Keratinocyte (primary cell): ENCODE measurements around the gene HDAC1. TPM values are rescaled to one million over a fixed set of nuclear protein-coding genes. Genes with fewer than 3 reads are reported as not detected.

Experiments used
- DNase-seq: peaks from one replicate; pipeline ENCODE4 v3.0.0-alpha.2; 2011; ENCODE audit warnings: low read depth, missing footprints, low spot score
- FAIRE-seq: peaks from 2 replicates; lab custom pipeline; 2011; peaks lifted over from hg19 to GRCh38; lab: Jason Lieb, UNC
- H2AFZ ChIP-seq: 2 replicates; pipeline ENCODE4 v1.6.0; 2012; ENCODE audit warnings: low read length, control low read depth, inconsistent platforms; ENCODE audit not compliant: control insufficient read depth
- H3K27ac ChIP-seq: 2 replicates; pipeline ENCODE4 v1.5.1; 2011; ENCODE audit warnings: low read length; ENCODE audit not compliant: control insufficient read depth, insufficient read depth
- H3K27me3 ChIP-seq: 3 replicates; pipeline ENCODE4 v1.6.0; 2011; ENCODE audit warnings: low read length; ENCODE audit not compliant: control insufficient read depth, insufficient read depth; ENCODE audit errors: extremely low read depth
- H3K36me3 ChIP-seq, 2 experiments: 2 replicates in 1 of 2; 3 replicates in 1 of 2; pipeline ENCODE4 v1.5.1; 2011; ENCODE audit warnings: low read length in 2 of 2, mild to moderate bottlenecking in 1 of 2; ENCODE audit not compliant: control insufficient read depth in 2 of 2, insufficient read depth in 2 of 2; ENCODE audit errors: extremely low read depth in 1 of 2
- H3K4me1 ChIP-seq: 3 replicates; pipeline ENCODE4 v1.5.1; 2011; ENCODE audit warnings: low read length; ENCODE audit not compliant: control insufficient read depth, insufficient read depth; ENCODE audit errors: extremely low read depth
- H3K4me2 ChIP-seq: 3 replicates; pipeline ENCODE4 v1.6.0; 2011; ENCODE audit warnings: low read depth, low read length; ENCODE audit not compliant: control insufficient read depth, insufficient read depth; ENCODE audit errors: extremely low read depth
- H3K4me3 ChIP-seq, 3 experiments: fragments of 200-600 bp in 1 of 3; sonication (generic) in 1 of 3; 2 replicates in 2 of 3; 3 replicates in 1 of 3; pipeline ENCODE4 v1.5.1; 2011 to 2016; ENCODE audit warnings: low read length in 3 of 3, mild to moderate bottlenecking in 3 of 3, control low read depth in 2 of 3, inconsistent platforms in 1 of 3, low read depth in 1 of 3, mixed read lengths in 1 of 3, mixed run types in 1 of 3, moderate library complexity in 1 of 3; ENCODE audit not compliant: control insufficient read depth in 2 of 3, insufficient read depth in 2 of 3; ENCODE audit errors: extremely low read depth in 1 of 3
- H3K79me2 ChIP-seq: 2 replicates; pipeline ENCODE4 v1.6.0; 2012; ENCODE audit warnings: low read length; ENCODE audit not compliant: control insufficient read depth, insufficient read depth
- H3K9ac ChIP-seq: 3 replicates; pipeline ENCODE4 v1.6.0; 2011; ENCODE audit warnings: low read length; ENCODE audit not compliant: control insufficient read depth, insufficient read depth; ENCODE audit errors: extremely low read depth
- H3K9me1 ChIP-seq: 3 replicates; pipeline ENCODE4 v1.6.0; 2011; ENCODE audit warnings: low read length; ENCODE audit not compliant: control insufficient read depth, insufficient read depth; ENCODE audit errors: extremely low read depth
- H3K9me3 ChIP-seq: 2 replicates; pipeline ENCODE4 v1.5.1; 2012; ENCODE audit warnings: low read depth, low read length; ENCODE audit not compliant: control insufficient read depth
- H4K20me1 ChIP-seq: 3 replicates; pipeline ENCODE4 v1.6.0; 2011; ENCODE audit warnings: low read length; ENCODE audit not compliant: control insufficient read depth, insufficient read depth; ENCODE audit errors: extremely low read depth
- CTCF ChIP-seq, 3 experiments: IDR thresholded peaks in 1 of 3; conservative IDR thresholded peaks in 1 of 3; optimal IDR thresholded peaks in 1 of 3; 2 replicates in 2 of 3; 3 replicates in 1 of 3; pipeline versions ENCODE3 to v1.5.1; 2011; ENCODE audit warnings: low read length in 3 of 3, mild to moderate bottlenecking in 3 of 3, moderate library complexity in 2 of 3, control low read depth in 1 of 3, inconsistent platforms in 1 of 3; ENCODE audit not compliant: insufficient read depth in 2 of 3; ENCODE audit errors: extremely low read depth in 1 of 3
- EZH2 ChIP-seq: IDR thresholded peaks from one replicate; pipeline ENCODE4 v1.6.1; 2012; ENCODE audit warnings: inconsistent platforms, mild to moderate bottlenecking, low read length, moderate library complexity
- dilution Hi-C: fragments of 300-500 bp; cut with MboI; formaldehyde crosslinking; loops from one replicate; pipeline ENCODE4 v1.7.0; 2020; ENCODE audit warnings: low sequenced_read_pairs; ENCODE audit not compliant: extremely low pct_ligation_motif_present
- polyA plus RNA-seq, 5 experiments: library from polyadenylated mRNA; depleted of rRNA in 3 of 5; stranded (reverse) in 3 of 5; stranded (forward) in 1 of 5; unstranded in 1 of 5; fragments of >200 nt; gene quantifications; 1 replicate in 1 of 5; 2 replicates in 3 of 5; 3 replicates in 1 of 5; pipeline versions ENCODE4 v1.2.1 to v1.2.3, GENCODE V29; 2011 to 2012; ENCODE audit warnings: missing spikeins in 2 of 5, low read depth in 1 of 5, low replicate concordance in 1 of 5

The HDAC1 gene
- polyA plus RNA-seq, 1 donor (not counting 4 experiments of a cell fraction or from before 2014, with no cell fraction given) = 198 TPM

- H3K27me3 ChIP-seq = peaks cover 12% of the 10 kb centered on the region
- no peaks in the 10 kb centered on the region for H3K79me2 ChIP-seq
- H2AFZ ChIP-seq = no peak overlapping the region
- dilution Hi-C loops = no loop called here
- no peaks in the 10 kb centered on the region for H3K9me1 ChIP-seq
- TF ChIP-seq EZH2 (no peak), CTCF (optimal IDR thresholded peaks at IDR 0.05 in 1 of 3, IDR thresholded peaks at IDR 0.05 in 1 of 3, conservative IDR thresholded peaks at IDR 0.05 in 1 of 3; ENCODE audit: extremely low read depth in 1 of 3, insufficient read depth in 2 of 3, low read length in 3 of 3) (no peak)
- no peak overlapping the region for H3K27ac ChIP-seq
- H3K4me3 ChIP-seq = no peak overlapping the region
- H3K4me2 ChIP-seq = no peak overlapping the region
- no peaks in the 10 kb centered on the region for H3K36me3 ChIP-seq
- peaks cover 2% of the 10 kb centered on the region for H4K20me1 ChIP-seq
- DNase-seq (no peak), FAIRE-seq (no peak)
- H3K9me3 ChIP-seq = no peaks in the 10 kb centered on the region
- H3K9ac ChIP-seq = no peak overlapping the region
- H3K4me1 ChIP-seq = peaks cover 27% of the 10 kb centered on the region
Measured at GRCh38 chr1:32341186-32341757, 49.4 kb downstream of the HDAC1 start.

- peaks cover 23% of the 10 kb centered on the region for H3K4me1 ChIP-seq
- no peak overlapping the region for H3K4me3 ChIP-seq
- no peak for TF ChIP-seq CTCF (optimal IDR thresholded peaks at IDR 0.05 in 1 of 3, IDR thresholded peaks at IDR 0.05 in 1 of 3, conservative IDR thresholded peaks at IDR 0.05 in 1 of 3; ENCODE audit: extremely low read depth in 1 of 3, insufficient read depth in 2 of 3, low read length in 3 of 3)
- no peaks in the 10 kb centered on the region for H3K9me3 ChIP-seq
- DNase-seq = no peak
- dilution Hi-C loops = no loop called here
- H3K79me2 ChIP-seq = no peaks in the 10 kb centered on the region
- H4K20me1 ChIP-seq = no peaks in the 10 kb centered on the region
- H3K9ac ChIP-seq = no peak overlapping the region
- no peak overlapping the region for H2AFZ ChIP-seq
- no peaks in the 10 kb centered on the region for H3K36me3 ChIP-seq
- no peak overlapping the region for H3K27ac ChIP-seq
- peaks cover 10% of the 10 kb centered on the region for H3K27me3 ChIP-seq
- H3K4me2 ChIP-seq = no peak overlapping the region
- FAIRE-seq = no peak
- no peaks in the 10 kb centered on the region for H3K9me1 ChIP-seq
Measured at GRCh38 chr1:32341971-32342370, 50.1 kb downstream of the HDAC1 start.
